Ascending aorta (tissue), 2 donors: Measurements from ENCODE around the gene UBE2QL1. TPM values are rescaled to one million over a fixed set of nuclear protein-coding genes. Genes with fewer than 3 reads are reported as not detected.

Experiments used
- DNase-seq, 2 donors: peaks; one replicate each; pipeline ENCODE4 v3.0.0-alpha.2; 2019; ENCODE audit warnings: low spot score in 2 of 2
- H3K27ac ChIP-seq, 2 donors: fragments of 200-600 bp; sonication (generic); one replicate each; pipeline ENCODE4 v1.5.1; 2016 to 2017; ENCODE audit warnings: mild to moderate bottlenecking in 1 of 2
- H3K27me3 ChIP-seq: fragments of 200-600 bp; sonication (generic); one replicate; pipeline ENCODE4 v1.5.1; 2017
- H3K36me3 ChIP-seq, 2 donors: fragments of 200-600 bp; sonication (generic); one replicate each; pipeline ENCODE4 v1.5.1; 2016
- H3K4me1 ChIP-seq, 2 donors: fragments of 200-600 bp; sonication (generic); one replicate each; pipeline ENCODE4 v1.5.1; 2016 to 2017; ENCODE audit warnings: mild to moderate bottlenecking in 1 of 2
- H3K4me3 ChIP-seq, 2 donors: fragments of 200-600 bp; sonication (generic); one replicate each; pipeline ENCODE4 v1.5.1; 2016 to 2017; ENCODE audit warnings: mild to moderate bottlenecking in 1 of 2
- H3K9me3 ChIP-seq, 2 donors: fragments of 200-600 bp; sonication (generic); one replicate each; pipeline ENCODE4 v1.5.1; 2016
- CTCF ChIP-seq, 3 experiments: fragments of 200-600 bp in 2 of 3; fragments of 450-650 bp in 1 of 3; sonication (generic) in 2 of 3; IDR thresholded peaks; one replicate each; pipeline ENCODE4 v1.5.1; 2016 to 2019; ENCODE audit warnings: antibody characterized with exemption in 3 of 3, mild to moderate bottlenecking in 1 of 3, moderate library complexity in 1 of 3
- intact Hi-C: fragments of 100-400 bp; cut with DNase I; formaldehyde crosslinking; loops from one replicate; pipeline ENCODE4 v1.15.1; 2023
- total RNA-seq: library from RNA; depleted of rRNA; stranded (reverse); fragments of >200 nt; gene quantifications from one replicate; pipeline ENCODE4 v1.1.0, GENCODE V29; 2016

Gene UBE2QL1
- total RNA-seq, 1 donor from 2014 or later = 0.85 TPM

- no peak overlapping the region for H3K4me3 ChIP-seq
- TF ChIP-seq CTCF (IDR thresholded peaks at IDR 0.05) = no peak
- no peaks in the 10 kb centered on the region for H3K4me1 ChIP-seq
- intact Hi-C loops = no loop called here
- no peak for DNase-seq
- H3K36me3 ChIP-seq = no peaks in the 10 kb centered on the region
- no peak overlapping the region for H3K27ac ChIP-seq
- no peaks in the 10 kb centered on the region for H3K27me3 ChIP-seq
- H3K9me3 ChIP-seq = no peaks in the 10 kb centered on the region
These were observed 68.2 kb downstream of the UBE2QL1 start for GRCh38 chr5:6516823-6517222.

DNA sequence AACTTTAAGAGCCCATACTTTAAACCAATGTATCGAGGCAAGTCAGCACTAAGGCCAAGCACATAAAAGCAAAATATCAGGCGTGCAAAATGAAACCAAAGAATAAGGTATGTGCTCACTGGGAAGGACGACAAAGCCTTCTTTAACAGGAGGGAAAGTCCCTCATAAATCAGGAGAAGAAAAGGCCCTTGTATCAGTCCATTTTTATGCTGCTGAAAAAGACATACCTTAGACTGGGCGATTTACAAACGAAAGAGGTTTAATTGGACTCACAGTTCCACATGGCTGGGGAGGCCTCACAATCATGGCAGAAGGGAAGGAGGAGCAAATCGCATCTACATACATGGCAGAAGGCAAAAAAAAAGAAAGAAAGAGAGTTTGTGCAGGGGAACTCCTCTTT, 68.9 kb downstream of the UBE2QL1 start:
- no peak for DNase-seq
- intact Hi-C loops = no loop called here
- no peaks in the 10 kb centered on the region for H3K9me3 ChIP-seq
- H3K27ac ChIP-seq = no peak overlapping the region
- no peak for TF ChIP-seq CTCF (IDR thresholded peaks at IDR 0.05)
- no peaks in the 10 kb centered on the region for H3K36me3 ChIP-seq
- H3K27me3 ChIP-seq = no peaks in the 10 kb centered on the region
- H3K4me1 ChIP-seq = no peaks in the 10 kb centered on the region
- H3K4me3 ChIP-seq = no peak overlapping the region

DNA sequence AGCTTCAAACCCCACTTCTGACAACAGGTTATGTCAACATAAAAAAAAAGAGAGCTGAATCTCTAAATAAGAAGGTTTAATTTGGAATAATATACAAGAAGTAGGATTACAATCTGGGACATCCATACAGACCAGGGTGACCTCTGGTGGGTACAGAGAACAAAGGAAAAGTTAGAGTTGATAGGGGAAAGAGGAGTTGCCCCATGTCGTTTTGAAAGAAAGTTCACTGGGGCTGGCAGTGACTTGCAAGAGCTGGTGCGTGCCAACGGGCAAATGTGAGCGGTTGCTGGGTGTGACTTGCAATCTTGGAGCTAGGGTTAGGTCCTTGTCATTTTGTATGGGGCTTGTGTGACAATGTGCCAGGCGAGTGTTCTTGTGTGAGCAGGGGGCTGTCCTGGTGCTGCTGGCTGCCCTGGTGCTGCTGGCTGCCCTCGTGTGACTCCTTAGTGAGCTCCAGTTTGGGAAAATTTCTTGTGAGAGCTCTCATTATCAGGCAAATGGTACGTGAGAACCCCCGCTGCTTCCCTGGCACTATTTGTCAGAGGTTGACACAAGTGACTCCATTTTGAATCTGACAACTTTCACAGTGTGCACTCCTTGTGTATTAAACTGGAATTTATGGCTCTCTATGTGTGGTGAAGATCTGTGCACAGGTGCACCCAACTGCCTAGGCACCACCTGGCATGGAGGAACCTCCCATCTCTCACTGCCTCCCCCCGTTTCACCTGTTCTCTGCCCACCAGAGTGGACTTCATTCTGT, 69.8 kb downstream of the UBE2QL1 start:
- H3K4me1 ChIP-seq = no peaks in the 10 kb centered on the region
- intact Hi-C loops = no loop called here
- no peaks in the 10 kb centered on the region for H3K36me3 ChIP-seq
- TF ChIP-seq CTCF (IDR thresholded peaks at IDR 0.05) = no peak
- no peak overlapping the region for H3K27ac ChIP-seq
- H3K9me3 ChIP-seq = no peaks in the 10 kb centered on the region
- no peak for DNase-seq
- H3K4me3 ChIP-seq = no peak overlapping the region
- H3K27me3 ChIP-seq = no peaks in the 10 kb centered on the region

DNA sequence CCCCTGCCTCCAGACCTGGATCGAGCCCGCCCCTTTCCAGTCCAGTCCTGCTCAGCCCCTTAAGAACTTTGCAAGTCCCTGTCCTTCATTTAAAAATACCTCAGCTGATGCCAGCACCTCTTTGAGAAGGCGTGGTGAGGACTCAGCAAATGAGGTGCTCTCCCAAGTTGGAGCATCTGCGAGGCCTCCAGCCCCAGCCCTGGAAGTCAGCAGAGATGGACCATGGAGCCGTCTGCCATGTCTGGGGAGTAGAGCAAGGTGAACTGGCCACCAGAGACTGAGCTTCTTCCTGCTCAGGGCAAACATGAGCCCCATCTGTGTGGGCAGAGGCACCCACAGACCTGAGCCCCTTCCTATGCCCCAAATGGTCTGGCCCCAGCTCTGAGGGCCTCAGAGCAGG, 71.5 kb downstream of the UBE2QL1 start:
- Histone ChIP-seq H3K27me3 (no peaks in the 10 kb centered on the region), H3K9me3 (no peaks in the 10 kb centered on the region), H3K27ac (no peak overlapping the region), H3K36me3 (no peaks in the 10 kb centered on the region), H3K4me3 (no peak overlapping the region), H3K4me1 (no peaks in the 10 kb centered on the region)
- intact Hi-C loops = no loop called here
- TF ChIP-seq CTCF (IDR thresholded peaks at IDR 0.05) = no peak
- no peak for DNase-seq

- H3K4me3 ChIP-seq = no peak overlapping the region
- no peak for DNase-seq
- no peaks in the 10 kb centered on the region for H3K9me3 ChIP-seq
- no peaks in the 10 kb centered on the region for H3K27me3 ChIP-seq
- H3K27ac ChIP-seq = no peak overlapping the region
- TF ChIP-seq CTCF (IDR thresholded peaks at IDR 0.05) = no peak
- no peaks in the 10 kb centered on the region for H3K36me3 ChIP-seq
- intact Hi-C loops = no loop called here
- no peaks in the 10 kb centered on the region for H3K4me1 ChIP-seq
These were observed 73.7 kb downstream of the UBE2QL1 start for GRCh38 chr5:6522331-6522730.

- intact Hi-C loops = no loop called here
- Histone ChIP-seq H3K27ac (no peak overlapping the region), H3K27me3 (no peaks in the 10 kb centered on the region), H3K36me3 (no peaks in the 10 kb centered on the region), H3K4me3 (no peak overlapping the region), H3K9me3 (no peaks in the 10 kb centered on the region), H3K4me1 (no peaks in the 10 kb centered on the region)
- TF ChIP-seq CTCF (IDR thresholded peaks at IDR 0.05) = no peak
- DNase-seq = no peak
These were observed 74.3 kb downstream of the UBE2QL1 start for GRCh38 chr5:6522923-6523322.
